Stimulated activated CD8-positive, alpha-beta memory T cell treated with anti-CD3 and anti-CD28 coated beads, Interleukin-7, amount 100 ng/mL, for 1 hour (primary cell): Measurements from ENCODE around the gene ATP8A2.

ENCODE experiments used
- DNase-seq, 2 donors: peaks; one replicate each; pipeline ENCODE4 v3.0.0-alpha.2; 2020; ENCODE audit warnings: low read depth in 2 of 2

ATP8A2 gene

GRCh38 chr13:25384758-25385410, 13.1 kb downstream of the ATP8A2 start:
- DNase-seq, result no peak

GRCh38 chr13:25391932-25392331, 20.2 kb downstream of the ATP8A2 start:
- DNase-seq, result no peak

GRCh38 chr13:25394402-25395060, 22.8 kb downstream of the ATP8A2 start:
- DNase-seq, result no peak

GRCh38 chr13:25397763-25398162, 26.0 kb downstream of the ATP8A2 start:
- no peak for DNase-seq

GRCh38 chr13:25400925-25401324, 29.2 kb downstream of the ATP8A2 start:
- no peak for DNase-seq

- no peak for DNase-seq
Observed at GRCh38 chr13:25401958-25402357, 30.2 kb downstream of the ATP8A2 start.

- DNase-seq, result no peak
Observed at GRCh38 chr13:25406377-25406776, 34.6 kb downstream of the ATP8A2 start.

- DNase-seq, result no peak
Observed at GRCh38 chr13:25409938-25410337, 38.2 kb downstream of the ATP8A2 start.

GRCh38 chr13:25415241-25415640, 43.5 kb downstream of the ATP8A2 start:
- DNase-seq, result no peak

- no peak for DNase-seq
Observed at GRCh38 chr13:25417535-25417934, 45.8 kb downstream of the ATP8A2 start.

- DNase-seq, result no peak
Observed at GRCh38 chr13:25420161-25420560, 48.4 kb downstream of the ATP8A2 start.

GRCh38 chr13:25421612-25422011, 49.8 kb downstream of the ATP8A2 start:
- DNase-seq, result no peak

- no peak for DNase-seq
Observed at GRCh38 chr13:25422153-25422552, 50.4 kb downstream of the ATP8A2 start.

- DNase-seq, result no peak
Observed at GRCh38 chr13:25423831-25424230, 52.1 kb downstream of the ATP8A2 start.

GRCh38 chr13:25429466-25429865, 57.7 kb downstream of the ATP8A2 start:
- no peak for DNase-seq

GRCh38 chr13:25432691-25433090, 60.9 kb downstream of the ATP8A2 start:
- DNase-seq, result no peak

GRCh38 chr13:25440061-25440460, 68.3 kb downstream of the ATP8A2 start:
- no peak for DNase-seq

- no peak for DNase-seq
Observed at GRCh38 chr13:25446261-25446660, 74.5 kb downstream of the ATP8A2 start.

GRCh38 chr13:25447396-25447795, 75.6 kb downstream of the ATP8A2 start:
- no peak for DNase-seq

- no peak for DNase-seq
Observed at GRCh38 chr13:25453850-25454365, 82.1 kb downstream of the ATP8A2 start.

- DNase-seq, result no peak
Observed at GRCh38 chr13:25455146-25455545, 83.4 kb downstream of the ATP8A2 start.

GRCh38 chr13:25457566-25457965, 85.8 kb downstream of the ATP8A2 start:
- no peak for DNase-seq
